Urothelium cell line (cell line): ENCODE results near the gene TXNL1.
"Not testable (repeated sequence)": the region's sequence is repeated elsewhere in the genome, so short reads cannot be mapped to it uniquely, and the experiment has no call there.

ENCODE experiments used
- DNase-seq: peaks from one replicate; pipeline ENCODE4 v3.0.0; 2011; ENCODE audit warnings: low spot score, mixed read lengths
- FAIRE-seq: peaks from 2 replicates; lab custom pipeline; 2011; peaks lifted over from hg19 to GRCh38; lab: Jason Lieb, UNC

The TXNL1 gene

DNA sequence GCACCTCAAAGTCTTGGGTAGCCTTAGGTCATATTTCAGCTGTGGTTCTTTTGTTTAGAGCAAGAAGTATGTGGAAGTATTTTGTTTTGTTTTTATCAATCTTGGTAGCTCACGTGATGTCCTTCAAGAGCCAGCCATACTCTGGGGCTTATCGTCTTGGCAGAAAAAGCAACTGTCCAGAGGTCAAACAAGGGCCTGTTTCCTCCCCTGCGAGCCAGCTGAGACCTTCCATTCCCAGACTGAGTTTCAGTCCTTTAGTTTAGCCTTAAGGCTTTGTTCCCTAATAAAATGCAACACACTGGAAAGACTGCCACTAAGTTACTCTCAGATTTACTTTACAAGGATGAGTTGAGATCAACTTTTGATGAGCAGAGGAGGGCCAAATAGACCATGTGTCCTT, 63.5 kb downstream of the TXNL1 start:
- no peak for FAIRE-seq
- DNase-seq: no peak

DNA sequence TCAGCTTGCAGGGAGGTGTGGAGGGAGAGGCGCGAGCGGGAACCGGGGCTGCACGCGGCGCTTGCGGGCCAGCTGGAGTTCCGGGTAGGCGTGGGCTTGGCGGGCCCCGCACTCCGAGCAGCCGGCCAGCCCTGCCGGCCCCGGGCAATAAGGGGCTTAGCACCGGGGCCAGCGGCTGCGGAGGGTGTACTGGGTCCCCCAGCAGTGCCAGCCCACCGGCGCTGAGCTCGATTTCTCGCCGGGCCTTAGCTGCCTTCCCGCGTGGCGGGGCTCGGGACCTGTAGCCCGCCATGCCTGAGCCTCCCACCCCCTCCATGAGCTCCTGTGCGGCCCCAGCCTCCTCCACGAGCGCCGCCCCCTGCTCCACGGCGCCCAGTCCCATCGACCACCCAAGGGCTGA, 66.1 kb downstream of the TXNL1 start:
- FAIRE-seq, DNase-seq: not testable (repeated sequence)

DNA sequence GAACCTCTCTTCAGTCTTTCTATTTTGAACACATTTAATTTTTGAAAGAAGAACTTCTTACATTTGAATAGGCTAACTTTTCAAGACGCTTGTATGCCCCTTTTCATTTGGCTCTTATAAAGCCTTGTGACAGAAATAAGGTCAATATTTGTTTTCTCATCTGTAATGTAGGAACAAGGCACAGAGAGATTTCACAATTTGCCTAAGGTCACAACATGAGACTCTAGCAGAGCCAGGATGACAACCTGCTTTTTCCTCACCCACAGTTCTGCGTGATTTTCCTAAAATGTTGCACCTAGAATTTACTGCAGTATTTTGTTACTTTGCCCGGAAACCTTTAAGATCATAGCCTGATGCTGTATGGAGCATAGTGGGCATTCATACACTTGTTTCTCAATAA, 67.4 kb downstream of the TXNL1 start:
- DNase-seq (no peak), FAIRE-seq (no peak)

DNA sequence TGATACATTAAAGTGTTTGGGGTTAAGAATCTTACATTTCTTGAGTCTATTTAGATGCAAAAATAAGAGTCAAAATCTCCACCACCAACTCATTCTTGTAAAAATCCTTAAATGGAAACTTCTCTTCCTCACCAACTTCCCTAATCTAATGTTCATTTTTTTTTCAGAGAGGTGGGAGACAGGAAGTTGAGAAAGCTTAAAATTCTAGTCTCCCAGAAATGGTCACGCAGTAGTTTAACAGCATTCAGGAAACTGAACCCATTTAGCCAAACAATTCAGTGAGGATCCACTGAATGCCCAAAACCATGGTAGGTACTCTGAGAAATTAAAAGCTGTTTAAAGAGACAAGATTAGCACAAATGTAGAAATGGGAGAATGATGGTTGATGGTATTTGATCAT, 69.0 kb downstream of the TXNL1 start:
- FAIRE-seq: no peak
- DNase-seq: no peak

DNA sequence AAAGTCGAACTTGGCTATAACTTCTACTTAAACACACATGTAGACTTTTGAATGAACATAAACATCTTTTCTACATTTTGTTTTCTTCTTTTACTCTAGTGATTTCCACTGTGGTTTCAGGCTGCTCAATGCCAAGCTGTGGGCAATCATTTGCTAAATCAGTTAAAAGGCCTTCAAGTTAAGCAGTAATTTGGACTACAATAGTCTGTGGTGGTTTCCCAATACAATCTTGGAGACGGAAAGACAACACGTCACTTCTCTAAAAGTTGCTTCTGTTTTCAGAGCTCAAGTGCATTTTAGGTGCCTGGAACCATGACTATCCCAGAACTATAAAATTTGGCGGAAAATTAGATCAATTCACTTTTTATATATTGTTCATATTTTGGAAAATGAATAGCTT, 69.4 kb downstream of the TXNL1 start:
- FAIRE-seq: no peak
- no peak for DNase-seq

DNA sequence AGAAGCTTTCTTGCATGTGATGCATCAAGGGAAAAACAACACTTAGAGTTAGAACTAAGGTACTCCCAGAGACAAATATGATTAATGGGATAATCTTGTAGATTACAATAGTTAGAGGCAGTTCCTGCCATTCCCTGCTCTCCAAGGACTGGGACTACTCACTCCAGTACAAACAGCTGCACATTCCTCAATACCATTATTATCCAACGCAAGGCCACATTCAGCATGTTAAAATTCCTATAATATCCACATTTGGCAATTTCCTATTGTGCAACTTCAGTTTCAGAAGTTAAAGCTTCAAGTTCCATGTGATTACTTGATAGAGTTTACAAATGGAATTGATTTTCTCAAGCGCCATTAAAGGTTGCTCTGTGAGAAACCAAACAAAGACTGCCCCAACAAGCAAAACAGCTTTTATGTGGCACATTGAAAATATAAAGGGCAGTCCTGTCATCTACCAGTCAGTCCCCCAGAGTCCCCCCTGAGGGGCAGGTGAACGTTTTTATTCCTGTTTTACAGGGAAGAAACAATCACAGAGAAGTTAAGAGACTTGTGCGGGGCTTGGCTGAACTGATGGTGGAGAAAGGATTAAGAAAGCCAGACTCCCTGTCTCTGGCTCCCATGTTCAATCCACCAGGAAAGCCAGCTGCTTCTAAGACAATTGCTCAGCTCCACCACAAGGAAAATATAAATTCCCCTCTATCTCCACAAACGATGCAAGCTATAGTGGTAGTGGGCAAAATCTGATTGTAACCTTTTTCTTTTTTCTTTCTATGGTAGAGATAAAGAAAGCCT, 72.6 kb downstream of the TXNL1 start:
- FAIRE-seq (no peak), DNase-seq (no peak)

DNA sequence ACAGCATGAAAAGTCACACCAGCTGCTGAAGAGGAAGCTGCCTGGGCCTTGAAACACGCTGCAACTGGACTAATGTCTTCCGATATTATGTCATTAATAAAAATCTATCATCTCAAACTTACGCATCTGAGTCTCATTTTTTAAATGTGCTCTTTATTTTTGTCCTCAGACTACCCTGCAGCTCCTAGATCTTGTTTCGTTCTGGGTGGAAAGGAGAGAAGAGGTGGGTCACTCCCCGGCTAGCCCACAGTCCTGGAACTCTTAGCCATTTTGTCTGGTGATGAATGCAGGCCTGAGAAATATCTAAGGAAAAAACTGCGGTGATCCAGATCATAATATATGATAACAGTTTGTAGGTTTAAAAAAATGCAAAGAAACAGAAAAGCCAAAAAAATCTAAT, 73.3 kb downstream of the TXNL1 start:
- FAIRE-seq (no peak), DNase-seq (no peak)

DNA sequence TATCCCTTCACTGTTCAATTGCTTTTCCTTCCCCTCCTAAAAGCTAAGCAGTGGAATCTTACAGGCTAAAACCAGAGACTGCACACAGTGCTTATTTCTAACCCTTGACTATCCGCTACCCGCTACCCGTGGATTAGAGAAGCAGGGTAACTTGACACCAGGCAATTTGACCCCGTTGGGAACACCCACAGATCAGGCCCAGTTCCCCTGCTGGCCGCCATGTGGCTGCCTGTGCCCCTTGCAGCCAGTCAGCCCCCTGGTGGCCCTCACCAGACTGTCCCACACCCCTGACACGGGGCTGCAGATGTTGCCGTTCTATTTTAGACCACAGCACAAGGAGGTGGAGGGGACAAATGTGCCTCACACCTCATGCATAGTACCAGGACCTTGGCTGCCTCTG, 74.8 kb downstream of the TXNL1 start:
- no peak for DNase-seq

DNA sequence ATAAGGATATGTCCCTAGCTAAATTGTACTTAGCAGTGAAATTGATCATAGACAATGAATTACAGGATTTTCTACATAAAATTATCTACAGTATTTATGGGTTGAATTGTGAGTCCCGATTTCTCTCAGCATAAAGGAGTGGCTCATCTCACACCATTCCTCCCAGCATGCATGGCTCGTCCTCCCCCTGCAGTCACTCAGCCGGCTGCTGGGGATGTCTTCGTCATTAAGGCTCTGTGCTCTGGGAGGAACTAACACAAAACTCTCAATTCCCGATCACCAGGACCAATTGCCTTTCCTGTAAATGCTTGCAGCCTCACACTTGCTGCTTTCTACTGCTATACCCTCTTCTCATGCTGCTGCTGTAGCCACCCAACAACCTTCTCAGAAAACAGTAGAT, 75.9 kb downstream of the TXNL1 start:
- DNase-seq (no peak), FAIRE-seq (no peak)

More for the DNA sequence above, 74.8 kb downstream of the TXNL1 start:
- FAIRE-seq: no peak

DNA sequence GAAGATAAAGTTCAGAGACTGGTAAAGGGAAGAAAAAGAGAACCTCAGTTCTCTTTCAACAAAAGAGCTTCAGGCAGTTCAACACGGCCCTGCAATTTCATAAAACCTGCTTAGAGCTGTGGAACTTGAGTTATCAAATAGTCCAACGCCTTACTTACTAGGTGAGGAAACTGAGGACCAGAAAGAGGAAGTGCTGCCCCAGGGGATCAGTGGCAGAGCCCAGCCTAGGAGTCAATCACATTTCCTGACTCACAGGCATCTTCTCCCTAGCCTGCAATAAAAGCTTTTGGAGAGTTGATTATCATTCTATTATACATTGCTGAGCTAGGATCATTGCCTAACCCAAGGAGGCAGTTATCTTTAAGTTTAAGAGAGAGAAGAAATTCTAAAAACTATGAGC, 77.4 kb downstream of the TXNL1 start:
- FAIRE-seq: no peak
- no peak for DNase-seq

DNA sequence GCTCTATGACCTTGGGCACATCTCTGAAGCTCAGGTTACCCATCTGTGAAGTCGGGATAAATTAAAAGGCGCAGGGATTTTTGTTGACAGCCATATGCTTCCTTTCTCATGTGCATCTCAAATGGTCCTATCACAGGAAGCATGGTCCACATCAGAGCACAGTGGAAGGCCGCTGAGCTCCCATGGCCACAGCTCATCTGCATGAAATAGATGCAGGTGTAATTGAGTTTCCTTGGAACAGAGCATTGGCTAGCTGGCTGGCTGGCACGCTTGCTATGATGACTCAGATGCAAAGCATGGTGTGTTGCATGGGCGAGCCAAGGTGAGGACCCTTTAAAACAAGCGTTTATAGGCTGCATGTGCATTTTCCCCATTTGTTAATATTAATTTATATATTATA, 79.3 kb downstream of the TXNL1 start:
- FAIRE-seq: no peak

DNA sequence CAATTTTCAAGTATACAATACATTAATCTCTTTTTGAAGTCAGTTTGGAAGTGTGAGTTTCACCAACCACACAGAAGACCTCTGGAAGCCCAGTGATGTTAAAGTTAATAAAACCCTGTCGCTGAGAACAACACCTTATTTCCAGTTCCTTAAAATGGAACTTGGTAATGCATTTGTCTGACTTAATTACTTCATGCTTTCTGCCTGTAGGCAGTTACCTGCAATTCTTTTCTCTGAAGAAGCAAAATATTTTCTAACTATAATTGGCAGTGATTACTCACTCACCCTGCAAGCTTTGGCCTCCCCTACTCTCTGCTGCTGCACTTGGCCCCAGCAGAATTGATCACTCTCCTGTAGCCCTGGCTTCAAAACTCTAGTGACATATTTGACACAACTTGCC, 81.5 kb downstream of the TXNL1 start:
- no peak for DNase-seq
- no peak for FAIRE-seq

More for the DNA sequence above, 79.3 kb downstream of the TXNL1 start:
- no peak for DNase-seq

DNA sequence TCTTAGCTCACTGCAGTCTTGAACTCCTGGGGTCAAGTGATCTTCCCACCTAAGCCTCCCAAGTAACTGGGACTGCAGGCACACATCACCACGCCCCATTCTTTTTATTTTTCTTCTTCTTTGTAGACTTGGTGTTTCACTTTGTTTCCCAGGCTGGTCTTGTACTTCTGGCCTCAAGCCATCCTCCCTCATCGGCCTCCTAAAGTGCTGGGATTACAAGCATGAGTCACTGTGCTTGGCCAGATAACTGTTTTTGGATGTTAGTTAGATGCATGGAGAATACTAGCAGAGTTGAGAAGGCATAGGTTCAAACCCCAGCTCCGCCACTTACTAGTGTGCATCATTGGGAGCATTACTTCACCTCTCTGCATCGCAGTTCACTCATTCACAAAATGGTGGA, 88.3 kb downstream of the TXNL1 start:
- no peak for DNase-seq
- FAIRE-seq: no peak
